Breast epithelium (tissue), 4 donors: ENCODE measurements around the gene FSIP1. TPM values are rescaled to one million over a fixed set of nuclear protein-coding genes. Genes with fewer than 3 reads are reported as not detected.

Source experiments
- DNase-seq, 2 donors: peaks; one replicate each; pipeline ENCODE4 v3.0.0-alpha.2; 2019; ENCODE audit warnings: low spot score in 2 of 2
- H3K27ac ChIP-seq, 2 donors: fragments of 200-600 bp; sonication (generic) in 1 of 2; one replicate each; pipeline ENCODE4 v1.5.1; 2016 to 2019; ENCODE audit warnings: mild to moderate bottlenecking in 1 of 2
- H3K27me3 ChIP-seq, 2 donors: fragments of 200-600 bp; sonication (generic) in 1 of 2; one replicate each; pipeline versions ENCODE4 v1.5.1 to v1.6.0; 2017 to 2019; ENCODE audit warnings: control low read depth in 1 of 2, mild to moderate bottlenecking in 1 of 2
- H3K36me3 ChIP-seq: fragments of 200-600 bp; one replicate; pipeline ENCODE4 v1.5.1; 2019
- H3K4me1 ChIP-seq, 2 donors: fragments of 200-600 bp; sonication (generic); one replicate each; pipeline ENCODE4 v1.5.1; 2016 to 2019; ENCODE audit warnings: control low read depth in 1 of 2
- H3K4me3 ChIP-seq, 3 donors: fragments of 200-600 bp; sonication (generic); 1 replicate in 2 of 3; 2 replicates in 1 of 3; pipeline ENCODE4 v1.5.1; 2016 to 2019; ENCODE audit warnings: mild to moderate bottlenecking in 3 of 3, moderate library complexity in 2 of 3
- H3K9me3 ChIP-seq, 2 donors: fragments of 200-600 bp; sonication (generic) in 1 of 2; one replicate each; pipeline ENCODE4 v1.5.1; 2016 to 2019; ENCODE audit warnings: control low read depth in 1 of 2
- POLR2A ChIP-seq: fragments of 450-650 bp; IDR thresholded peaks from one replicate; pipeline ENCODE4 v1.6.1; 2016; ENCODE audit warnings: antibody characterized with exemption, mild to moderate bottlenecking, moderate library complexity
- POLR2AphosphoS5 ChIP-seq, 3 donors: sonication (generic); formaldehyde crosslinking; IDR thresholded peaks; one replicate each; pipeline ENCODE4 v1.6.1; 2017; ENCODE audit warnings: antibody characterized with exemption in 3 of 3
- intact Hi-C: fragments of 100-400 bp; cut with DNase I; formaldehyde crosslinking; loops from one replicate; pipeline ENCODE4 v1.15.1; 2023; ENCODE audit warnings: low total_unique reads
- total RNA-seq, 3 donors: library from RNA; depleted of rRNA; stranded (reverse); fragments of >200 nt; gene quantifications; one replicate each; pipeline ENCODE4 v1.1.0, GENCODE V29; 2016
- TF ChIP-seq, protein P1 (sequence below), 3 donors: fragments of 450-650 bp; IDR thresholded peaks; one replicate each; pipeline ENCODE4 v1.5.1; 2016 to 2017; ENCODE audit warnings: antibody characterized with exemption in 3 of 3, mild to moderate bottlenecking in 3 of 3, moderate library complexity in 3 of 3

FSIP1 gene
- total RNA-seq, 3 donors from 2014 or later = 0.32 to 23.3 (median 16.2) TPM

DNA sequence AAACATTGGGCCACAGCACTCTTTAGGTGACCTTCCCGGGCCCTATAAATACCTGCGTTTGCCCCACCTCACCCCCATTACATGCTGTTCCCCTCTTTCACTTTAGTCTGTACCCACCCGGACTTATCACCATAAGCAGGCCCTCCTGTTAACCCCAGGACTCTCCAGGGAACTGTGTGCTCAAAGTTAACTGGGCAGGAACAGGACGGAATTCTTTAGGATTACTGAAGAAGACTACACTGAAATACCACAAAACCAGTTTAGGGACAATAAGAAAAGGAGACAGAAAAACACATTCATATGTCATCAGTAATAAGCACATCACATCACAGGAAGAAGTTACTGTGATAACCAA lies 45.5 kb downstream of the FSIP1 start:
- Histone ChIP-seq H3K4me1 (no peaks in the 10 kb centered on the region), H3K27me3 (no peaks in the 10 kb centered on the region), H3K36me3 (no peaks in the 10 kb centered on the region), H3K27ac (peak overlapping the region in 1 of 2 donors; percentile 28), H3K4me3 (no peak overlapping the region), H3K9me3 (no peaks in the 10 kb centered on the region)
- no peak for DNase-seq
- intact Hi-C loops = no loop called here
- TF ChIP-seq POLR2A (no peak), POLR2AphosphoS5 (IDR thresholded peaks at IDR 0.05) (no peak)
- TF ChIP-seq, protein P1, sequence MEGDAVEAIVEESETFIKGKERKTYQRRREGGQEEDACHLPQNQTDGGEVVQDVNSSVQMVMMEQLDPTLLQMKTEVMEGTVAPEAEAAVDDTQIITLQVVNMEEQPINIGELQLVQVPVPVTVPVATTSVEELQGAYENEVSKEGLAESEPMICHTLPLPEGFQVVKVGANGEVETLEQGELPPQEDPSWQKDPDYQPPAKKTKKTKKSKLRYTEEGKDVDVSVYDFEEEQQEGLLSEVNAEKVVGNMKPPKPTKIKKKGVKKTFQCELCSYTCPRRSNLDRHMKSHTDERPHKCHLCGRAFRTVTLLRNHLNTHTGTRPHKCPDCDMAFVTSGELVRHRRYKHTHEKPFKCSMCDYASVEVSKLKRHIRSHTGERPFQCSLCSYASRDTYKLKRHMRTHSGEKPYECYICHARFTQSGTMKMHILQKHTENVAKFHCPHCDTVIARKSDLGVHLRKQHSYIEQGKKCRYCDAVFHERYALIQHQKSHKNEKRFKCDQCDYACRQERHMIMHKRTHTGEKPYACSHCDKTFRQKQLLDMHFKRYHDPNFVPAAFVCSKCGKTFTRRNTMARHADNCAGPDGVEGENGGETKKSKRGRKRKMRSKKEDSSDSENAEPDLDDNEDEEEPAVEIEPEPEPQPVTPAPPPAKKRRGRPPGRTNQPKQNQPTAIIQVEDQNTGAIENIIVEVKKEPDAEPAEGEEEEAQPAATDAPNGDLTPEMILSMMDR (IDR thresholded peaks at IDR 0.05) = no peak

DNA sequence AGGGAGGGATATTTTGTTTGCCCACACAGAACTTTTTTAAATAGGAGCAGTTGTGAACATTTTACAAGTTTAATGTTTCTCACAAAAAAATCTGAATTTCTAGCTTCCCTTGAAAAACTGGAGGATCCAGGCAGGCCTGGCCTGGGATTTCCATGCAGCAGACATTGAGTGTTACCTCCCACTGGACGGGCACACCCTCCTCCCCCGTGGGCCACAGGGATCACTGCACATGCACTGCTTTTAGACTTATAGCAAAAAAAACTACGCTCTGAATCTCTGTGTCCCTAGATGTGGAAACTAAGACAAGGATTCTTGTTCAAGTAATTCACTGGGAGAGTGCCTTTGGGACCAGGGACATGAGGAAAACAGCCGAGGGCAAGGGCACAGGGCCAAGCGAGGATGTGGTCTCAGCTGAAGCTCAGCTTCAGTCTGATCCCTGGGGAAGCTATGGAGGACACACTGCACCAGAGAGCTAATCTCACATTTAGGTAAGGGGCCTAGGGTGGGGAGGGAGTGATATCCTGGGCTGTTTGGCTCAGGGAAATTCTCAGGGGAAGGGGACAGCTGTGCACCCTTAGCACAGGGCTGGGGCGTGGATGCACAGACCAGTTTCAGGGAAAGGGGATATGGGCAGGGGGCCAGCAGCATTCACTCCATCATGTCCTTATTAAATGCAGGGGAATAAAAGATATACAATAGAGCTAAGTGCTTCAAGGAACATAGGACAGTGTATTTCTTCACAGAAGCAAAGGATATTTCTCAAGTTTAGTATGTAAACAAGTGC lies 46.0 kb downstream of the FSIP1 start:
- peak in 1 of 2 donors; percentile 58 for DNase-seq
- Histone ChIP-seq H3K9me3 (no peaks in the 10 kb centered on the region), H3K4me1 (no peaks in the 10 kb centered on the region), H3K4me3 (no peak overlapping the region), H3K36me3 (no peaks in the 10 kb centered on the region), H3K27ac (peak overlapping the region in 1 of 2 donors; percentile 28), H3K27me3 (no peaks in the 10 kb centered on the region)
- intact Hi-C loops = no loop called here
- TF ChIP-seq, protein P1 (IDR thresholded peaks at IDR 0.05) = no peak
- TF ChIP-seq POLR2A (no peak), POLR2AphosphoS5 (IDR thresholded peaks at IDR 0.05) (no peak)

DNA sequence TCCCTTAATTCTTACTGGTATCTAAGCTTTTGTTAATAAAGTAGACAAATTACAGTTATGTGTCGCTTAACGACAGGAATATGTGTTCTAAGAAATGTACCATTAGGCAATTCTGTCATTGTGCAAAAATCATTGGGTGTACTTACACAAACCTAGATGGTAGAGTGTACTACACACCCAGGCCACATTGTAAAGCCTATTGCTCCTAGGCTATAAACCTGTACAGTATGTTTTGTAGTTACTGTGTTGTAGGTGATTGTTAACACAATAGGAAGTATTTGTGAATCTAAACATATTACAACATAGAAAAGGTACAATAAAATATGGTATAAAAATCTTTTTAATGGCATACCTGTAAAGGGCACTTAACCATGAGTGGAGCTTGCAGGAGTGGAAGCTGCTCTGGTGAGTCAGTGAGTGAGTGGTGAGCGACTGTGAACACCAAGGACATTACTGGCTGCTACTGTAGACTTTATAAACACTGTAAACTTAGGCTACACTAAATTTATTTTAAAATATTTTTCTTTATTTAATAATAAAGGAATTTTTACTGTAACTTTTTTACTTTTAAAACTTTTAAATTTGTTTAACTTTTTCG lies 47.4 kb downstream of the FSIP1 start:
- Histone ChIP-seq H3K4me3 (no peak overlapping the region), H3K36me3 (no peaks in the 10 kb centered on the region), H3K27me3 (no peaks in the 10 kb centered on the region), H3K27ac (no peak overlapping the region), H3K9me3 (no peaks in the 10 kb centered on the region), H3K4me1 (no peaks in the 10 kb centered on the region)
- no peak for TF ChIP-seq POLR2A
- TF ChIP-seq, protein P1 (IDR thresholded peaks at IDR 0.05) = no peak
- TF ChIP-seq POLR2AphosphoS5 (IDR thresholded peaks at IDR 0.05) = no peak
- no peak for DNase-seq
- intact Hi-C loops = no loop called here

DNA sequence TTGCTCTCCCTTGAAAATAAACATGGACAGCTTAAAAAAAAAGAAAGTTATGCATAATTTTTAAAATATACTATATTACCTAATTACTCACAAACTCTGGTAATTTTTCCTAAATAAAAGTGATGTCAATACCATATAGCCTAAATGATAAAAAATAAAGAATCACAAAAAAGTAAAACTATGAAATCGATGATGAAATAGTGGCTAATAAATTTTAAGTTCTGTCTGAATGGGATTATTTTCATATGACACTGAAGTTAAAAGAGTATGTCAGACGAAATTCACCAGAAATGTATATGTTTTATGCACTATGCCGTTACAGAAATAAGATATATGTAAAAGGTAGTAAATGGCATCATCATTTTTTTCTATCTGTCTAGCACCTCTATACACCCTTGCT lies 51.4 kb downstream of the FSIP1 start:
- no peaks in the 10 kb centered on the region for H3K36me3 ChIP-seq
- H3K27me3 ChIP-seq = no peaks in the 10 kb centered on the region
- no peak for DNase-seq
- no peaks in the 10 kb centered on the region for H3K9me3 ChIP-seq
- no peak for TF ChIP-seq POLR2A
- TF ChIP-seq POLR2AphosphoS5 (IDR thresholded peaks at IDR 0.05) = no peak
- TF ChIP-seq, protein P1 (IDR thresholded peaks at IDR 0.05) = no peak
- no peak overlapping the region for H3K4me3 ChIP-seq
- H3K27ac ChIP-seq = no peak overlapping the region
- no peaks in the 10 kb centered on the region for H3K4me1 ChIP-seq
- intact Hi-C loops = no loop called here

DNA sequence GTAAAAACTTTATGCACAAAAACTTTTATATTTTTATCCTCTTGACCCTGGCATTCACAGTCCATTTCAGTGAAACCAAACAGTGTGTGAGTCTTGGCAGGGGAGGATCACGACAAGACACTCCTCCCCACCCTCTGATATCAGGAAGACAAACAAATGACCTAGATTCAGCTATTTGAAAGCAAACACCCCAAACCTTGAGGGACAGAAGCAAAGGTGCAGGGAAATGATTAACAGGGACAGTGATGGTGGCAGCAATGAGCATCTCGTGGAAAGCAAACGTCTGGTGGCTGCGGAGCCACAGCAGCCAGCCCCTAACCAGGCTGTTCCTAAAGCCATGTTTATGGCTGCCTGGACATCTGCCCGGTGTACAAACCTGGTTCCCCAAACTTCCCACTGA lies 52.1 kb downstream of the FSIP1 start:
- Histone ChIP-seq H3K4me1 (no peaks in the 10 kb centered on the region), H3K27me3 (no peaks in the 10 kb centered on the region), H3K4me3 (no peak overlapping the region), H3K27ac (no peak overlapping the region), H3K9me3 (no peaks in the 10 kb centered on the region), H3K36me3 (no peaks in the 10 kb centered on the region)
- DNase-seq = no peak
- no peak for TF ChIP-seq POLR2AphosphoS5 (IDR thresholded peaks at IDR 0.05)
- TF ChIP-seq, protein P1 (IDR thresholded peaks at IDR 0.05) = no peak
- no peak for TF ChIP-seq POLR2A
- intact Hi-C loops = no loop called here
